Naive thymus-derived CD4-positive, alpha-beta T cell (primary cell): ENCODE measurements around the gene SMC1B. TPM values are rescaled to one million over a fixed set of nuclear protein-coding genes. Genes with fewer than 3 reads are reported as not detected.

Experiments used
- ATAC-seq: fragments of 150-1000 bp; cut with Tn5 transposase; 2 replicates; pipeline ENCODE4 v1.10.0; 2021; ENCODE audit warnings: mild to moderate bottlenecking, moderate library complexity
- CTCF ChIA-PET: fragments of 350-600 bp; sonication (Branson Sonifier 250); formaldehyde crosslinking; loops from one replicate; lab custom pipeline; 2021; ENCODE audit warnings: antibody characterized with exemption; lab: Charles Lee
- POLR2A ChIA-PET: fragments of 350-600 bp; sonication (Branson Sonifier 250); formaldehyde crosslinking; loops from one replicate; lab custom pipeline; 2021; ENCODE audit warnings: antibody characterized with exemption, inconsistent platforms; lab: Charles Lee
- DNase-seq, 9 donors: peaks; one replicate each; pipeline versions ENCODE4 v3.0.0 to v3.0.0-alpha.2; 2020 to 2022; ENCODE audit warnings: mixed read lengths in 1 of 9
- H3K27ac ChIP-seq: one replicate; pipeline ENCODE4 v1.7.0; 2013; ENCODE audit warnings: mild to moderate bottlenecking, low read depth, low read length, moderate library complexity
- H3K27me3 ChIP-seq, 2 donors: one replicate each; pipeline ENCODE4 v1.7.0; 2013; ENCODE audit warnings: low read length in 2 of 2, mild to moderate bottlenecking in 2 of 2, moderate library complexity in 2 of 2; ENCODE audit not compliant: control insufficient read depth in 2 of 2, insufficient read depth in 2 of 2
- H3K36me3 ChIP-seq, 3 experiments: 1 replicate in 2 of 3; 2 replicates in 1 of 3; pipeline ENCODE4 v1.7.0; 2013; ENCODE audit warnings: low read length in 3 of 3, mild to moderate bottlenecking in 3 of 3, moderate library complexity in 1 of 3; ENCODE audit not compliant: insufficient read depth in 3 of 3, control insufficient read depth in 2 of 3
- H3K4me1 ChIP-seq, 2 donors: one replicate each; pipeline ENCODE4 v1.7.0; 2013; ENCODE audit warnings: low read length in 2 of 2, mild to moderate bottlenecking in 2 of 2, moderate library complexity in 1 of 2; ENCODE audit not compliant: control insufficient read depth in 2 of 2, insufficient read depth in 2 of 2
- H3K4me3 ChIP-seq: 2 replicates; pipeline ENCODE4 v1.7.0; 2013; ENCODE audit warnings: mild to moderate bottlenecking, low read length
- H3K9me3 ChIP-seq, 3 experiments: 1 replicate in 2 of 3; 2 replicates in 1 of 3; pipeline ENCODE4 v1.7.0; 2013; ENCODE audit warnings: low read length in 3 of 3; ENCODE audit not compliant: control insufficient read depth in 2 of 3
- H3K27ac Mint-ChIP-seq, 9 donors: one replicate each; pipeline ENCODE4 v1.8.0; 2020 to 2022; ENCODE audit warnings: mixed read lengths in 9 of 9, mild to moderate bottlenecking in 8 of 9, moderate library complexity in 5 of 9, inconsistent platforms in 2 of 9
- H3K27me3 Mint-ChIP-seq, 5 donors: one replicate each; pipeline ENCODE4 v1.8.0; 2021 to 2022; ENCODE audit warnings: mixed read lengths in 5 of 5, mild to moderate bottlenecking in 1 of 5
- H3K36me3 Mint-ChIP-seq, 5 donors: one replicate each; pipeline ENCODE4 v1.8.0; 2020 to 2022; ENCODE audit warnings: mixed read lengths in 5 of 5, mild to moderate bottlenecking in 3 of 5, inconsistent platforms in 1 of 5
- H3K4me1 Mint-ChIP-seq, 7 donors: one replicate each; pipeline ENCODE4 v1.8.0; 2020 to 2022; ENCODE audit warnings: mixed read lengths in 7 of 7, mild to moderate bottlenecking in 3 of 7, inconsistent platforms in 1 of 7
- H3K4me3 Mint-ChIP-seq, 10 donors: one replicate each; pipeline ENCODE4 v1.8.0; 2020 to 2022; ENCODE audit warnings: mild to moderate bottlenecking in 10 of 10, mixed read lengths in 10 of 10, moderate library complexity in 6 of 10, inconsistent platforms in 2 of 10
- H3K9me3 Mint-ChIP-seq, 11 donors: one replicate each; pipeline ENCODE4 v1.8.0; 2020 to 2022; ENCODE audit warnings: mixed read lengths in 11 of 11, mild to moderate bottlenecking in 4 of 11, inconsistent platforms in 1 of 11, moderate library complexity in 1 of 11
- intact Hi-C, 2 donors: fragments of 100-400 bp; cut with micrococcal nuclease; formaldehyde crosslinking; loops; one replicate each; pipeline ENCODE4 v1.15.1; 2023
- polyA plus RNA-seq, 2 donors: library from polyadenylated mRNA; unstranded; fragments of 300-500 nt; fragmentation: Illumina TruSeq; gene quantifications; one replicate each; pipeline ENCODE4 v1.2.3, GENCODE V29; 2021
- total RNA-seq, 6 experiments: library from RNA in 5 of 6; stranded (reverse) in 5 of 6; gene quantifications; 1 replicate in 5 of 6; 2 replicates in 1 of 6; pipeline ENCODE4 v1.2.3 and lab custom pipeline; 2021 to 2026

Gene SMC1B
- total and polyA plus RNA-seq, 7 experiments from 2014 or later: 0.11 to 0.70 TPM; not detected in 5

DNA sequence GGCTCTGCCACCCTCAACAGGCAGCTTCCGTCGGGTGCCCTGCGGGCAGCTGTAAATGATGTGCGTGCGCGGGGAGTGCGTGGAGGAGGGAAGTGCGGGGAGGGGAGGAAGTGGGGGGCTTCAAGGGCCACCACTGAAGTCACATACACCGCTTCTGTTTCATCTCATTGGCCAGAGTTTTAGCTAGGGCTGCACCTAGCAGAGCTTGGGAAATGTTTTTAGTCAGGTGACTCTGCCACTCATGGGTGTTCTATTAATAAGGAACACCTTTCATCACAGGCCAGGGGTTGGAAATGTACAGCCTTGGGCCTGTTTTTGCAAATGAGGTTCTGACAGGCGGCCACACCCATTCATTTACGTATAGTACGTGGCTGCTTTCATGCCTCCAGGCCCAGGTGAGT lies 89.1 kb downstream of the SMC1B start:
- peaks cover 22 to 62% (median 56%) of the 10 kb centered on the region in 7 donors for H3K4me1 Mint-ChIP-seq
- Histone ChIP-seq H3K9me3 (no peaks in the 10 kb centered on the region), H3K27me3 (no peaks in the 10 kb centered on the region), H3K36me3 (peaks cover 21 to 59% (median 24%) of the 10 kb centered on the region in 3 experiments), H3K4me3 (no peak overlapping the region), H3K4me1 (peaks cover 14 to 31% of the 10 kb centered on the region in 2 donors), H3K27ac (no peak overlapping the region)
- peaks cover 7 to 44% (median 22%) of the 10 kb centered on the region in 5 donors for H3K36me3 Mint-ChIP-seq
- peaks cover 0 to 3% (median 0%) of the 10 kb centered on the region in 11 donors for H3K9me3 Mint-ChIP-seq
- intact Hi-C loops: no loop called here
- no peak for DNase-seq
- ChIA-PET POLR2A (interaction anchor here (0.8 kb wide), 1 partner anchor 13 kb away, joined by 3 read pairs; no protein-coding TSS in a partner anchor), CTCF (no interaction called here)
- H3K27me3 Mint-ChIP-seq: no peaks in the 10 kb centered on the region
- H3K4me3 Mint-ChIP-seq: peak overlapping the region in 6 of 10 donors; percentile 42 to 77 (median 72)
- ATAC-seq: no peak
- peak overlapping the region in 6 of 9 donors; percentile 31 to 100 (median 66) for H3K27ac Mint-ChIP-seq

DNA sequence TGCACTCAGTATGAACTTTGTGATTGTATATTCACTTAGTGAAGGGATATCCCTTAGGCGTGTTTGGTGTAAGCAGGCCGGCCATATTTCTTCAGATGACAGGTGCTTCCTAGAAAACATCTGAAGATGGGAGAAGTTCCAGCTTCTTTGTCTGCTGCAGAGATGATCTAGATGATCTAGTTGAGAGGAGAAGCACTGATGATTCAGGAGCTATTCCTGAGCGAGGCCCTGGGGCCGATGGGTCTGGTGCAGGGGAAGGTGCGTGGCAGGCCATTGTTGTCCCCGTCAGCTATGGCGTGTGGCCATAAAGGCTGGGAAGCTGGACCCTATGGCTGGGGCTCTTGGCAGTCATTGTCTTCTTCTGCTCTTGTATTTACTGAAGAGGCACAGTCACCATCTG lies 89.7 kb downstream of the SMC1B start:
- H3K4me3 Mint-ChIP-seq: peak overlapping the region in 8 of 10 donors; percentile 36 to 77 (median 70)
- H3K27ac Mint-ChIP-seq: peak overlapping the region; percentile 31 to 100 (median 99)
- DNase-seq (no peak), ATAC-seq (no peak)
- H3K36me3 Mint-ChIP-seq: peaks cover 7 to 43% (median 22%) of the 10 kb centered on the region in 5 donors
- Histone ChIP-seq H3K4me1 (peaks cover 17 to 37% of the 10 kb centered on the region in 2 donors), H3K27me3 (no peaks in the 10 kb centered on the region), H3K4me3 (no peak overlapping the region), H3K9me3 (no peaks in the 10 kb centered on the region), H3K36me3 (peaks cover 21 to 53% (median 24%) of the 10 kb centered on the region in 3 experiments), H3K27ac (no peak overlapping the region)
- intact Hi-C loops: no loop called here
- ChIA-PET CTCF (no interaction called here), POLR2A (interaction anchor here (0.8 to 2.5 kb wide), 5 partner anchors 11 to 377 kb away, joined by 3 to 11 read pairs (median 3); no protein-coding TSS in a partner anchor)
- peaks cover 0 to 3% (median 0%) of the 10 kb centered on the region in 11 donors for H3K9me3 Mint-ChIP-seq
- peaks cover 26 to 68% (median 63%) of the 10 kb centered on the region in 7 donors for H3K4me1 Mint-ChIP-seq
- H3K27me3 Mint-ChIP-seq: no peaks in the 10 kb centered on the region

DNA sequence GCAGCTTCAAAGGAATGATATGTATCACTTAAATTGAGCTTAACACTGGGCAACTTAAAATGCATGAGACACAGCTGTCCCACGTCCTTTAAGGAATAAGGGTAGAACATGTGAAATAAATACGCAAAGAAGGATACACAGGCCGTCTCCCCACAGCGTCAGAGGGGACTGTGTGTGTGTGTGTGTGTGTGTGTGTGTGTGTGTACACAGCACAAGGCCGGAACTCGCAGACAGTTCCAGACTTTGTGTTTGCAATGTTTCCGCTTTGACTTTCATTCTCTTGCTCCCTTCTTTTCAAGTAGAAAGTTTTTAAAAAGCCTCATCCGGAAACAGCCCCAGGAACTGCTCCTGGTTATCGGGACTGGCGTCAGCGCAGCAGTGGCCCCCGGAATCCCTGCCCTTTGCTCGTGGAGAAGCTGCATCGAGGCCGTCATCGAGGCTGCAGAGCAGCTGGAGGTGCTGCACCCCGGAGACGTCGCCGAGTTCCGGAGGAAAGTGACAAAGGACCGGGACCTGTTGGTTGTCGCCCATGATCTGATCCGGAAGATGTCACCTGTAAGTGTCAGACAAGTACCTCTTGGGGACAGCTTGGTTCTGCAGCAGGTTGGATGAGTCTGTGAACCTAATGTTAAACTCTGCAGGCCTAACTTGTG lies 90.4 kb downstream of the SMC1B start:
- H3K27ac Mint-ChIP-seq: peak overlapping the region; percentile 51 to 100 (median 99)
- ATAC-seq (no peak), DNase-seq (peak in 2 of 9 donors; percentile 36 to 40)
- no peaks in the 10 kb centered on the region for H3K27me3 ChIP-seq
- peaks cover 21 to 47% (median 24%) of the 10 kb centered on the region in 3 experiments for H3K36me3 ChIP-seq
- H3K27ac ChIP-seq: peak overlapping the region; percentile 40
- H3K9me3 ChIP-seq: no peaks in the 10 kb centered on the region
- peaks cover 7 to 43% (median 22%) of the 10 kb centered on the region in 5 donors for H3K36me3 Mint-ChIP-seq
- ChIA-PET POLR2A (interaction anchor here (0.8 to 3.9 kb wide), 6 partner anchors 11 to 377 kb away, joined by 3 to 13 read pairs (median 6); no protein-coding TSS in a partner anchor), CTCF (no interaction called here)
- peaks cover 0 to 3% (median 0%) of the 10 kb centered on the region in 11 donors for H3K9me3 Mint-ChIP-seq
- intact Hi-C loops: no loop called here
- H3K4me3 Mint-ChIP-seq: peak overlapping the region in 9 of 10 donors; percentile 48 to 77 (median 69)
- H3K27me3 Mint-ChIP-seq: no peaks in the 10 kb centered on the region
- peaks cover 21 to 37% of the 10 kb centered on the region in 2 donors for H3K4me1 ChIP-seq
- no peak overlapping the region for H3K4me3 ChIP-seq
- H3K4me1 Mint-ChIP-seq: peaks cover 26 to 73% (median 69%) of the 10 kb centered on the region in 7 donors

DNA sequence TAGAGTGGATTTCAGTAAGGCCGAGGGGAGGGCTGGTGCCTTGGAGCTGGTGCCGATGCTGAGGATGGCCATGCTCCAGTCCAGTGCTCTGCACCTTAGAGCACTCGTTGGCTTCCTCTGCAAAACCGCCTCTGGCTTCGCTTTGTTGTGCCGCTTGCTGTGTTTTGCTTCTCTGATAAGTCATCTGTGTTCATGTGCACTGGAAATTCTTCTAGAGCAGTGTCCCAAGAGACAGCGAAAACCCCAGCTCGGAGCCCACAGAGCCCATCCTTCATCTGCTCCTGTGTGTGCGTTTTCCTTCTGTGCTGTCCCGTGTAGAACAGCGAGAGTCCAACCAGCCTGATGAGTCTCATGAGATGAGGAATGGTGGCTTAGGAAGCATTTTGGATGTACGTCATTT lies 91.6 kb downstream of the SMC1B start:
- H3K4me1 Mint-ChIP-seq: peaks cover 26 to 85% (median 80%) of the 10 kb centered on the region in 7 donors
- peak overlapping the region; percentile 62 to 100 (median 99) for H3K27ac Mint-ChIP-seq
- ATAC-seq: no peak
- intact Hi-C loops: no loop called here
- H3K4me1 ChIP-seq: peaks cover 32 to 48% of the 10 kb centered on the region in 2 donors
- peaks cover 20 to 37% (median 21%) of the 10 kb centered on the region in 3 experiments for H3K36me3 ChIP-seq
- ChIA-PET POLR2A (interaction anchor here (1.6 to 3.9 kb wide), 3 partner anchors 11 to 25 kb away, joined by 7 to 13 read pairs (median 11); no protein-coding TSS in a partner anchor), CTCF (interaction anchor here (0.7 kb wide), 1 partner anchor 1363 kb away, joined by 3 read pairs; no protein-coding TSS in a partner anchor)
- no peaks in the 10 kb centered on the region for H3K27me3 Mint-ChIP-seq
- no peaks in the 10 kb centered on the region for H3K27me3 ChIP-seq
- H3K4me3 ChIP-seq: no peak overlapping the region
- H3K9me3 Mint-ChIP-seq: peaks cover 0 to 3% (median 0%) of the 10 kb centered on the region in 11 donors
- H3K36me3 Mint-ChIP-seq: peaks cover 7 to 35% (median 21%) of the 10 kb centered on the region in 5 donors
- no peaks in the 10 kb centered on the region for H3K9me3 ChIP-seq
- peak in 1 of 9 donors; percentile 27 for DNase-seq
- peak overlapping the region; percentile 40 for H3K27ac ChIP-seq
- peak overlapping the region in 9 of 10 donors; percentile 50 to 77 (median 71) for H3K4me3 Mint-ChIP-seq

DNA sequence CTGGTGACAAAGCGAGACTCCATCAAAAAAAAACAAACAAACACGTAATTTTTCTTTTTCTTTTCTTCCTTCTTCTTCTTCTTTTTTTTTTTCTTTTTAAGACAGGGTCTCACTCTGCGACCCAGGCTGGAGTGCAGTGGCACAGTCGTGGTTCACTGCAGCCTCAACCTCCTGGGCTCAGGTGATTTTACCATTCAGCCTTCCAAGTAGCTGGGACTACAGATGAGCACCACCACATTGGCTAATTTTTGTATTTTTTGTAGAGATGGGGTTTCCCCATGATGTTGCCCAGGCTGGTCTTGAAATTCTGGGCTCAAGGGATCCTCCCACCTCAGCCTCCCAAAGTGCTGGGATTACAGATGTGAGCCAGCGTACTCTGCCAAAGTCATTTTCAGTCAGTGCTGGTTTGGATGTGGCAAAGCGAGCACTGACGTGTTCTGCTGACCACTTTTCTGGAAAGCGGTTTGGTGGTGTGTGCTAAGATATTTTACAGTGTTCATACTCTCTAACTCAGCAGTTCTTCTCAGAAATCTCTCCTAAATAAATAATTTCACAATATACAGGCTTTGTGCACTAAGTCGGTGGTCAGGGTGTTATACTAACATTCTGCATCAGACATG lies 92.9 kb downstream of the SMC1B start:
- Histone ChIP-seq H3K36me3 (peaks cover 16 to 36% (median 21%) of the 10 kb centered on the region in 3 experiments), H3K4me3 (no peak overlapping the region), H3K4me1 (peaks cover 32 to 59% of the 10 kb centered on the region in 2 donors), H3K27ac (peak overlapping the region; percentile 92), H3K9me3 (no peaks in the 10 kb centered on the region), H3K27me3 (no peaks in the 10 kb centered on the region)
- POLR2A ChIA-PET: interaction anchor here (1.1 to 3.9 kb wide), 4 partner anchors 14 to 34 kb away, joined by 3 to 13 read pairs (median 8); no protein-coding TSS in a partner anchor
- CTCF ChIA-PET: interaction anchor here (0.5 to 0.7 kb wide), 2 partner anchors 223 to 321 kb away, joined by 4 to 6 read pairs; no protein-coding TSS in a partner anchor
- ATAC-seq (no peak), DNase-seq (no peak)
- intact Hi-C loops: no loop called here
- Mint-ChIP-seq H3K9me3 (peaks cover 0 to 3% (median 0%) of the 10 kb centered on the region in 11 donors), H3K27ac (peak overlapping the region; percentile 98 to 100 (median 99)), H3K27me3 (no peaks in the 10 kb centered on the region), H3K4me1 (peaks cover 34 to 94% (median 91%) of the 10 kb centered on the region in 7 donors), H3K4me3 (peak overlapping the region; percentile 54 to 88 (median 85)), H3K36me3 (peaks cover 7 to 31% (median 18%) of the 10 kb centered on the region in 5 donors)

DNA sequence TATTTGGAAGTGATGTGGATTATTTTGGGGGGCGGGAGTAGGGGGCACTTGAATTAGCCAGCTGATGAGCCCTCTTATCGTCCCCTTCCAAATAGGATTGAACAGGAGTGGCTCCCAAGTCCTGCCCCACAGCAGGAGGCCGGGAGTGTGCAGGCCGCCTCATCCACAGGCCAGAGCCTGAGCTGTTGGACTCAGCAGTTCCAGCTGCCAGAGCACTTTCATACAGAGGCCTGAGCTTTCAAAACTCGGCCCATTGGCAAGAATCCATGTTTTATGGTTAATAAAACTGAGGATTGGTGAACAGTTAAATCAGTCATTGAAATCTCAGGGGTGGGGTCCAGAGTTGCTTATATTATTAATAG lies 94.1 kb downstream of the SMC1B start:
- Histone ChIP-seq H3K4me3 (peak overlapping the region; percentile 49), H3K36me3 (peaks cover 13 to 25% (median 19%) of the 10 kb centered on the region in 3 experiments), H3K27me3 (no peaks in the 10 kb centered on the region), H3K27ac (peak overlapping the region; percentile 92), H3K9me3 (no peaks in the 10 kb centered on the region), H3K4me1 (peaks cover 32 to 59% of the 10 kb centered on the region in 2 donors)
- H3K9me3 Mint-ChIP-seq: no peaks in the 10 kb centered on the region
- peaks cover 35 to 100% (median 93%) of the 10 kb centered on the region in 7 donors for H3K4me1 Mint-ChIP-seq
- H3K27me3 Mint-ChIP-seq: no peaks in the 10 kb centered on the region
- ChIA-PET CTCF (interaction anchor here (1.7 kb wide), 1 partner anchor 22 kb away, joined by 4 read pairs; no protein-coding TSS in a partner anchor), POLR2A (interaction anchor here (1.0 to 3.9 kb wide), 6 partner anchors 9 to 36 kb away, joined by 3 to 13 read pairs (median 5); partner anchors contain the start of gene FAM118A)
- H3K36me3 Mint-ChIP-seq: peaks cover 7 to 26% (median 13%) of the 10 kb centered on the region in 5 donors
- ATAC-seq (no peak), DNase-seq (no peak)
- peak overlapping the region; percentile 98 to 100 (median 99) for H3K27ac Mint-ChIP-seq
- H3K4me3 Mint-ChIP-seq: peak overlapping the region; percentile 72 to 88 (median 85)
- intact Hi-C loops: loop anchor here (2.0 to 5.0 kb wide), 7 partner anchors 21 to 617 kb away; partner anchors contain the start of genes KIAA0930 (in 1 of the 2), NUP50 (in 1 of the 2), PRR5 (in 1 of the 2) and UPK3A (in 1 of the 2)
